K562 (cell line): Measurements from ENCODE around the gene RASGRP4. TPM values are rescaled to one million over a fixed set of nuclear protein-coding genes. Genes with fewer than 3 reads are reported as not detected.
A peak's percentile ranks its signal among the peaks of the same experiment; 100 is the strongest.

Experiments
- FIP1L1 ChIP-seq: fragments of 200-400 bp; formaldehyde crosslinking; IDR thresholded peaks from 2 replicates; pipeline ENCODE4 v1.6.1; 2018; ENCODE audit warnings: mild to moderate bottlenecking, low read depth, low read length; ENCODE audit not compliant: poor library complexity, severe bottlenecking
- HMG20A ChIP-seq: fragments of 450-650 bp; formaldehyde crosslinking; conservative IDR thresholded peaks from 2 replicates; pipeline ENCODE4 v1.4.0; 2020; ENCODE audit warnings: mild to moderate bottlenecking, mixed read lengths
- KAT8 ChIP-seq: fragments of 450-650 bp; IDR thresholded peaks from 2 replicates; pipeline ENCODE4 v1.6.1; 2016; ENCODE audit warnings: low read depth, mild to moderate bottlenecking
- KHSRP ChIP-seq: fragments of 450-650 bp; IDR thresholded peaks from 2 replicates; pipeline ENCODE4 v1.6.1; 2017
- KLF6 ChIP-seq: fragments of 250-450 bp; sonication (Bioruptor Pico); IDR thresholded peaks from 2 replicates; pipeline ENCODE4 v1.4.0; 2020; ENCODE audit warnings: mild to moderate bottlenecking, moderate library complexity, borderline replicate concordance
- MEIS2 ChIP-seq: fragments of 450-650 bp; IDR thresholded peaks from 2 replicates; pipeline ENCODE4 v1.6.1; 2014; ENCODE audit warnings: mild to moderate bottlenecking; ENCODE audit not compliant: partially characterized antibody
- NR2C2 ChIP-seq, 2 experiments: fragments of 200-800 bp in 1 of 2; sonication (Bioruptor generic) in 1 of 2; sonication (generic) in 1 of 2; formaldehyde crosslinking in 1 of 2; IDR thresholded peaks; 2 replicates each; pipeline versions ENCODE4 v1.6.1 to v1.8.0; 2016 to 2022; ENCODE audit warnings: mild to moderate bottlenecking in 1 of 2, missing compliant biosample characterization in 1 of 2, missing genetic modification characterization in 1 of 2, missing genetic modification reagents in 1 of 2
- POLR2G ChIP-seq: fragments of 200-400 bp; formaldehyde crosslinking; IDR thresholded peaks from 2 replicates; pipeline ENCODE4 v1.6.1; 2017; ENCODE audit warnings: low read depth, mild to moderate bottlenecking, antibody characterized with exemption, low read length, moderate library complexity
- POU5F1 ChIP-seq: fragments of 150-350 bp; IDR thresholded peaks from 2 replicates; pipeline ENCODE4 v1.6.1; 2014; ENCODE audit warnings: borderline replicate concordance, low read length, low read depth, mild to moderate bottlenecking; ENCODE audit not compliant: partially characterized antibody
- PPARD ChIP-seq: fragments of 250-450 bp; sonication (Bioruptor Pico); IDR thresholded peaks from 2 replicates; pipeline ENCODE4 v1.8.0; 2022; ENCODE audit warnings: inconsistent platforms, mild to moderate bottlenecking, moderate library complexity
- RBM34 ChIP-seq: fragments of 200-400 bp; formaldehyde crosslinking; IDR thresholded peaks from 2 replicates; pipeline ENCODE4 v1.6.1; 2018; ENCODE audit warnings: low read length, borderline replicate concordance; ENCODE audit not compliant: insufficient read depth
- RFX5 ChIP-seq: IDR thresholded peaks from 2 replicates; pipeline ENCODE4 v1.6.1; 2011; ENCODE audit warnings: low read depth, mild to moderate bottlenecking, improper control_type of control experiment, low read length
- SMAD1 ChIP-seq: fragments of 150-350 bp; IDR thresholded peaks from 2 replicates; pipeline ENCODE4 v1.6.1; 2014; ENCODE audit warnings: low read length, low read depth; ENCODE audit not compliant: partially characterized antibody
- SREBF1 ChIP-seq: fragments of 150-350 bp; IDR thresholded peaks from 2 replicates; pipeline ENCODE4 v1.6.1; 2014; ENCODE audit warnings: antibody characterized with exemption, low read depth, low read length, borderline replicate concordance
- ZBTB7A ChIP-seq: IDR thresholded peaks from 2 replicates; pipeline ENCODE4 v1.6.1; 2011; ENCODE audit warnings: low read depth, mild to moderate bottlenecking, low read length, moderate library complexity, borderline replicate concordance; ENCODE audit not compliant: control insufficient read depth
- ZNF384 ChIP-seq: IDR thresholded peaks from 2 replicates; pipeline ENCODE4 v1.6.1; 2012; ENCODE audit warnings: low read depth, low read length, improper control_type of control experiment
- ZNF445 ChIP-seq: fragments of 250-450 bp; sonication (Bioruptor Pico); IDR thresholded peaks from 2 replicates; pipeline ENCODE4 v1.4.0; 2020; ENCODE audit warnings: low read depth, mild to moderate bottlenecking, moderate library complexity
- polyA plus RNA-seq, 8 experiments: library from polyadenylated mRNA; depleted of rRNA in 4 of 8; stranded (reverse) in 5 of 8; unstranded in 3 of 8; fragments of >200 nt; fragmentation: Nextera tagmentation in 2 of 8; fragmentation: Illumina TruSeq in 1 of 8; extraction: Ambion mirVana in 2 of 8; extraction: Trizol in 1 of 8; gene quantifications; 2 replicates each; pipeline versions ENCODE4 v1.2.1 to v1.2.3, GENCODE V29; 2011 to 2014; ENCODE audit warnings: inconsistent platforms in 1 of 8, missing spikeins in 1 of 8
- total RNA-seq, 7 experiments: library from RNA; depleted of rRNA in 6 of 7; stranded (reverse); fragments of >200 nt in 6 of 7; fragmentation: Illumina TruSeq in 2 of 7; extraction: Trizol in 2 of 7; gene quantifications; 2 replicates each; pipeline versions ENCODE4 v1.2.1 to v1.2.3, GENCODE V29; 2011 to 2021; ENCODE audit warnings: low replicate concordance in 1 of 7
- TF ChIP-seq, protein P1 (sequence below): fragments of 250-450 bp; sonication (Bioruptor Pico); IDR thresholded peaks from 2 replicates; pipeline ENCODE4 v1.4.0; 2020; ENCODE audit warnings: mild to moderate bottlenecking, moderate library complexity
- TF ChIP-seq, protein P2 (sequence below): fragments of 450-650 bp; formaldehyde crosslinking; IDR thresholded peaks from 2 replicates; pipeline ENCODE4 v1.4.0; 2020; ENCODE audit warnings: mild to moderate bottlenecking, moderate library complexity
- TF ChIP-seq, protein P3 (sequence below): fragments of 450-650 bp; formaldehyde crosslinking; IDR thresholded peaks from 2 replicates; pipeline ENCODE4 v1.4.0; 2020; ENCODE audit warnings: mild to moderate bottlenecking, mixed read lengths
- TF ChIP-seq, protein P4 (sequence below): fragments of 450-650 bp; IDR thresholded peaks from 2 replicates; pipeline ENCODE4 v1.6.1; 2016; ENCODE audit warnings: antibody characterized with exemption

RASGRP4 gene
- total and polyA plus RNA-seq, 9 of the 15 experiments (the other 6 are each of a cell fraction or from before 2014, with no cell fraction given): 0.39 to 4.6 (median 3.8) TPM

DNA sequence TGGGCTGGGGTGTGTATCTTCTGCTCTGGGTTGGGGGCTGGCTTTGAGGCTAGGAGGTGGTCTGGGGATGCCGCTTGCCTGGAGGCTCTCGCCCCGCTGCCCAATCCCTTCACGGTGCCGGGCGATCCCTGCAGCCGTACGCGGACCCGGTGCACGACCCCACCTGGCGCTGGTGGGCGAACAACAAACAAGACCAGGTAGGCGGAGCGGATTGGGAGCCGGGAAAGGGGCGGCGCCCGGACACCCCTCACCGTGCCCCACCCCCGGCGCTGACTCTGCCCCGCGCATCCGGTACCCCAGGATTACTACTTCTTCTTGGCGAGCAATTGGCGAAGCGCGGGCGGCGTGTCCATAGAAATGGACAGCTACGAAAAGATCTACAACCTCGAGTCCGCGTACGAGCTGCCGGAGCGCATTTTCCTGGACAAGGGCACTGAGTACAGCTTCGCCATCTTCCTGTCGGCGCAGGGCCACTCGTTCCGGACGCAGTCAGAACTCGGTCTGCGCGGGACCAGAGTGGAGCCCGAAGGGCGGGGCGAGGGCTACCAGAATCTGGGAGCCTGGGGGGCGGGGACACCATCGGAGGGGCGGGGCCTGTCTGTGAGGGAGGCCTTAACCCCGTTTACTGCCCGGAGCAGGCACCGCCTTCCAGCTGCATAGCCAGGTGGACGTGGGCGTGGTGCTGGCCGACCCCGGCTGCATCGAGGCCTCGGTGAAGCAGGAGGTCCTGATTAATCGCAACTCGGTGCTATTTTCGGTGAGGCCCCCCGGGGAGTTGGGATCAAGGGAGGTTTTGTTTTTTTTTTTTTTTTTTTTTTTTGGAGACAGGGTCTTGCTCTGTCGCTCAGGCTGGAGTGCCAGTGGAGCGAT is 63.7 kb downstream of the RASGRP4 start (continued):
- TF ChIP-seq, protein P1, sequence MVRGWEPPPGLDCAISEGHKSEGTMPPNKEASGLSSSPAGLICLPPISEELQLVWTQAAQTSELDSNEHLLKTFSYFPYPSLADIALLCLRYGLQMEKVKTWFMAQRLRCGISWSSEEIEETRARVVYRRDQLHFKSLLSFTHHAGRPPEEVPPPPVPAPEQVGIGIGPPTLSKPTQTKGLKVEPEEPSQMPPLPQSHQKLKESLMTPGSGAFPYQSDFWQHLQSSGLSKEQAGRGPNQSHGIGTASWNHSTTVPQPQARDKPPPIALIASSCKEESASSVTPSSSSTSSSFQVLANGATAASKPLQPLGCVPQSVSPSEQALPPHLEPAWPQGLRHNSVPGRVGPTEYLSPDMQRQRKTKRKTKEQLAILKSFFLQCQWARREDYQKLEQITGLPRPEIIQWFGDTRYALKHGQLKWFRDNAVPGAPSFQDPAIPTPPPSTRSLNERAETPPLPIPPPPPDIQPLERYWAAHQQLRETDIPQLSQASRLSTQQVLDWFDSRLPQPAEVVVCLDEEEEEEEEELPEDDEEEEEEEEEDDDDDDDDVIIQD: no peak
- TF ChIP-seq ZNF445 (CRISPR knock-in tag) (no peak), HMG20A (no peak), ZBTB7A (peak; percentile 79), MEIS2 (peak; percentile 43), KLF6 (CRISPR knock-in tag) (no peak), SREBF1 (no peak), PPARD (CRISPR knock-in tag) (no peak), KHSRP (no peak), RBM34 (no peak), KAT8 (no peak), RFX5 (no peak), NR2C2 (CRISPR knock-in tag; IDR thresholded peaks at IDR 0.05) (no peak), NR2C2 (tag; IDR thresholded peaks at IDR 0.05) (no peak), SMAD1 (no peak), FIP1L1 (no peak), ZNF384 (0 out of 2 replicates have a peak, but pooled peaks have one; percentile 19), POLR2G (peak; percentile 69), POU5F1 (no peak)
- TF ChIP-seq, protein P2, sequence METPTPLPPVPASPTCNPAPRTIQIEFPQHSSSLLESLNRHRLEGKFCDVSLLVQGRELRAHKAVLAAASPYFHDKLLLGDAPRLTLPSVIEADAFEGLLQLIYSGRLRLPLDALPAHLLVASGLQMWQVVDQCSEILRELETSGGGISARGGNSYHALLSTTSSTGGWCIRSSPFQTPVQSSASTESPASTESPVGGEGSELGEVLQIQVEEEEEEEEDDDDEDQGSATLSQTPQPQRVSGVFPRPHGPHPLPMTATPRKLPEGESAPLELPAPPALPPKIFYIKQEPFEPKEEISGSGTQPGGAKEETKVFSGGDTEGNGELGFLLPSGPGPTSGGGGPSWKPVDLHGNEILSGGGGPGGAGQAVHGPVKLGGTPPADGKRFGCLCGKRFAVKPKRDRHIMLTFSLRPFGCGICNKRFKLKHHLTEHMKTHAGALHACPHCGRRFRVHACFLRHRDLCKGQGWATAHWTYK (CRISPR knock-in tag): no peak
- TF ChIP-seq, protein P3, sequence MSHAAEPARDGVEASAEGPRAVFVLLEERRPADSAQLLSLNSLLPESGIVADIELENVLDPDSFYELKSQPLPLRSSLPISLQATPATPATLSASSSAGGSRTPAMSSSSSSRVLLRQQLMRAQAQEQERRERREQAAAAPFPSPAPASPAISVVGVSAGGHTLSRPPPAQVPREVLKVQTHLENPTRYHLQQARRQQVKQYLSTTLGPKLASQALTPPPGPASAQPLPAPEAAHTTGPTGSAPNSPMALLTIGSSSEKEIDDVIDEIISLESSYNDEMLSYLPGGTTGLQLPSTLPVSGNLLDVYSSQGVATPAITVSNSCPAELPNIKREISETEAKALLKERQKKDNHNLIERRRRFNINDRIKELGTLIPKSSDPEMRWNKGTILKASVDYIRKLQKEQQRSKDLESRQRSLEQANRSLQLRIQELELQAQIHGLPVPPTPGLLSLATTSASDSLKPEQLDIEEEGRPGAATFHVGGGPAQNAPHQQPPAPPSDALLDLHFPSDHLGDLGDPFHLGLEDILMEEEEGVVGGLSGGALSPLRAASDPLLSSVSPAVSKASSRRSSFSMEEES (CRISPR knock-in tag): no peak
- TF ChIP-seq, protein P4, sequence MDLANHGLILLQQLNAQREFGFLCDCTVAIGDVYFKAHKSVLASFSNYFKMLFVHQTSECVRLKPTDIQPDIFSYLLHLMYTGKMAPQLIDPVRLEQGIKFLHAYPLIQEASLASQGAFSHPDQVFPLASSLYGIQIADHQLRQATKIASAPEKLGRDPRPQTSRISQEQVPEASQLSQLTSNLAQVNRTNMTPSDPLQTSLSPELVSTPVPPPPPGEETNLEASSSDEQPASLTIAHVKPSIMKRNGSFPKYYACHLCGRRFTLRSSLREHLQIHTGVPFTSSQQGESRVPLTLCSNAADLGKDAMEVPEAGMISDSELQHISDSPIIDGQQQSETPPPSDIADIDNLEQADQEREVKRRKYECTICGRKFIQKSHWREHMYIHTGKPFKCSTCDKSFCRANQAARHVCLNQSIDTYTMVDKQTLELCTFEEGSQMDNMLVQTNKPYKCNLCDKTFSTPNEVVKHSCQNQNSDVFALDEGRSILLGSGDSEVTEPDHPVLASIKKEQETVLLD: no peak
